Stimulated activated naive CD4-positive, alpha-beta T cell (primary cell): ENCODE data around the gene PRDX5.

Experiments
- DNase-seq, 6 experiments: peaks; one replicate each; lab custom pipeline; 2025; lab: John Stamatoyannopoulos, UW

The PRDX5 gene

DNA sequence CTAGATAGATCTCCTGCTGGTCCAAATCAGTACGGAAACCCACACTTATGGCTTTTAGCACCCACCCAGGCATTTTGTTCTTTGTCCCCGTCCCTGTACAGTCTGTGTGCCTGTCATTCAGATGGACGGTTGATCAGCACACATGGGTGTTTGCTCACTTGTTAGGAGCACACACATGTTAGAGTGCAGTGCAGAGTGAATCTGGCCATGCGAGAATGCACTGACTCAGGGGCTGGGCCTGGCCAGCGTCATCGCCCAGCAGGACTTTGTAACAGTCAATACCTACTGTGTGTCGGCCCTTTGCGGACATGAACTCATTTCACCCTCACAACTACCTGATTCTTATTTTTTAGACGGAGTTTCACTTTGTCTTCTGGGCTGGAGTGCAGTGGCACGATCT lies 44.4 kb downstream of the PRDX5 start:
- DNase-seq: no peak

DNA sequence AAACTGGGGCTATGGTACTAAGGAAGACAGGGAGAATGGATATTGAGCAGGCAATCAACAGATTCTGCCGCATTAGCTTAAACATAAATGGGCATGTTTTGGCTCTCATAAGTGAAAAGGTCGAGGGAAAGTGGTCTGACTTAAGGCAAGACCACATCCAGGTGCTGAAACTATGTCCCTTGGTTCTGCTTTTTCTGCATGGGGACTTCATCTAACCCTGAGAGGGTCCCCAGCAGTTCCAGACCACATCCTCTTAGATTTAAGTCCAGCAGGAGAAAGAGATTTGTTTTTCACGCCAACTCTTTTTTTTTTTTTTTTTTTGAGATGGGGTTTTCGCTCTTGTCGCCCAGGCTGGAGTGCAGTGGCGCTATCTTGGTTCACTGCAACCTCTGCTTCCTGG lies 46.5 kb downstream of the PRDX5 start:
- no peak for DNase-seq

DNA sequence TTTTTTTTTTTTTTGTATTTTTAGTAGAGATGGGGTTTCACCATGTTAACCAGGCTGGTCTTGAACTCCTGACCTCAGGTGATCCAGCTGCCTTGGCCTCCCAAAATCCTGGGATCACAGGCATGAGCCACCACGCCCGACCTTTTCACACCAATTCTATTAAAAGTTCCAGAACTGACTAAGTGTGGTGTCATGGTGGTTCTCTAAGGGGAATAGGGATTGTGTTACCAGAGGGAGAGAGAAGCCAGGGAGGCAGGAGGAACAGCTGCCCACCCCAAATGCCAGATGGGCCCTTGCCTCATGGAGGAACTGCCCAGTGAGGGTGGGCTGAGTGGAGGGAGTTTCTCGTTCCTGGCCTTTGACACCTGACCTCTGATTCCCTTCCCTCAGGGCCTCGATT lies 47.0 kb downstream of the PRDX5 start:
- DNase-seq: no peak

DNA sequence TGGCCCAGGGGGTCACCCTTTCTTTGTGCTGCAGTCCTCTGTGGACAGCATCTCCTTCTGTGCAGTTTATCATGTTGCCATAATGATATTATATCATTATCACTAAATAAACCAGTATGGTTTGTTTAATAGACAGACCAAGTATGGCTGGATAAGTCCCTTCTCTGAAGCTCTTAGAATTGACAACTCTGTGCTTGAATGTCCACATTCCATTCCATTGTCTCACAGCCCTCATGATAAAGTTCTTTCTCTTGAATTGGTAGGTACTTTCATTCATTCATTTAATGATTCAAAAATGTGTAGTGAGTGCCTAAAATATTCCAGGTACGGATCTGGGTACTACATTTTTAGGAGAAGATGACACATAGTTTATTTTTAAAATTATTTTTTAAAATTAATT lies 48.8 kb downstream of the PRDX5 start:
- no peak for DNase-seq

DNA sequence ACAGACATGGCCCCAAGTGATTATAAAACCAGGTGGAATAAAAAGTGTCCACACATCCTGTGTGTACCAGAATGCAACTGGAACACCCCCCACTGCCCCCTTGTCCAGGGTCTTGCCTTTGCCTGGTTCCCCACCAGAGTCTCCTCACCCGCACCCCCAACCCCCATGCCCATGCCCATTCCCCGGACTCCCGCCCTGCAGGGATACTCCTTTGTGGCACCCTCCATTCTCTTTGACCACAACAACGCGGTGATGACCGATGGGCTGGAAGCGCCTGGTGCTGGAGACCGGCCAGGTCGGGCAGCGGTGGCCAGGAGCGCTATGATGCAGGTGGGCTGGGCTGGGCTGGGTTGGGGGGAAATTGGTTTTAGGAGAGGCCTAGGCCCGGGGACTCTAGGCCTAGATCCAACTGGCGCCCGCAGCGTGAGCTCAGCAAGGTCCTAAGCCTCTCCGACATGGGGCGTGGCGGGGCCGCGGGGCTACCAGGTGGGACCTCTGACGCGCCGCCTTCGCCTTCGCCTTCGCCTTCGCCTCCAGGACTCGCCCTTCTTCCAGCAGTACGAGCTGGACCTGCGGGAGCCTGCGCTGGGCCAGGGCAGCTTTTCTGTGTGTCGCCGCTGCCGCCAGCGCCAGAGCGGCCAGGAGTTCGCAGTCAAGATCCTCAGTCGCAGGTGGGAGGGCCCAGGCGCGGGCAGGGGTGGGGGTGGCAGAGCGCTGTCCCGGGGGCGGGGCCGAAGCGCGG lies 50.2 kb downstream of the PRDX5 start:
- no peak for DNase-seq

DNA sequence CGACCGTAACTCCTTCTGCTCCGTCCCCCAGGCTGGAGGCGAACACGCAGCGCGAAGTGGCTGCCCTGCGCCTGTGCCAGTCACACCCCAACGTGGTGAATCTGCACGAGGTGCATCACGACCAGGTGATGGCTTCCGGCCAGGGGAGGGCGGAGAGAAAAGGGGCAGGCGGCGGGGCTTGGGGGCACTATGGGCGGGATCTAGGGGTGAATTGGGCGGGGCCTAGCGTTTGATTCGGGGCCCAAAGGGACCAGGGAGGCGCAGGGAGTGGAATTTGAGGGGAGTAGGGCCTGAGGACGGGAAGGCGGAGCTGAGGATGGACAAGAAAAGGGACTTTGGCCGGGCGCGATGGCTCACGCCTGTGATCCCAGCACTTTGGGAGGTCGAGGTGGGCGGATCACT lies 50.8 kb downstream of the PRDX5 start:
- DNase-seq: no peak

DNA sequence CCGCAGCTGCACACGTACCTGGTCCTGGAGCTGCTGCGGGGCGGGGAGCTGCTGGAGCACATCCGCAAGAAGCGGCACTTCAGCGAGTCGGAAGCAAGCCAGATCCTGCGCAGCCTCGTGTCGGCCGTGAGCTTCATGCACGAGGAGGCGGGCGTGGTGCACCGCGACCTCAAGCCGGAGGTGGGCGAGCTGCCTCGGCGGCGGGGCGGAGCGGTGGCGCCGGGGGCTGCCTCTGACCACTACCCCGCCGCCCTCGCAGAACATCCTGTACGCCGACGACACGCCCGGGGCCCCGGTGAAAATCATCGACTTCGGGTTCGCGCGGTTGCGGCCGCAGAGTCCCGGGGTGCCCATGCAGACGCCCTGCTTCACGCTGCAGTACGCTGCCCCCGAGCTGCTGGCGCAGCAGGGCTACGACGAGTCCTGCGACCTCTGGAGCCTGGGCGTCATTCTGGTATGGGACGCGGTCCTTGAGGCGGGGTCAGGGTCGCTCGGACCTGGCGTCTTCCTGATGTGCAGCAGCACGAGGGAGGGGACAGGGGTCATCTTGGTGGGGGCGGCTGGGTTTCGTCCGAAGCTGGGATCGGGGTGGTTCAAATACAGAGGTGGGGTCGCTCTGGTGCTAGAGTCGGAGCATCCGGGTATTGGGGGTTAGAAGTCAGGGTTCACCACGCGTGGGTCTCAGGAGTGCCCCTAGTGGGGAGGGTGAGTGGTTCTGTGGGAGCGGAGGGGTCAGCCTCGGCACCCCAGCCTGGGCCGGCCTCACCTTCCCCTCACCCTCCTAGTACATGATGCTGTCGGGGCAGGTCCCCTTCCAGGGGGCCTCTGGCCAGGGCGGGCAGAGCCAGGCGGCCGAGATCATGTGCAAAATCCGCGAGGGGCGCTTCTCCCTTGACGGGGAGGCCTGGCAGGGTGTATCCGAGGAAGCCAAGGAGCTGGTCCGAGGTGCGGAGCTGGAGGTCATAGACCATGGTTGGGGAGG lies 51.8 kb downstream of the PRDX5 start:
- no peak for DNase-seq

DNA sequence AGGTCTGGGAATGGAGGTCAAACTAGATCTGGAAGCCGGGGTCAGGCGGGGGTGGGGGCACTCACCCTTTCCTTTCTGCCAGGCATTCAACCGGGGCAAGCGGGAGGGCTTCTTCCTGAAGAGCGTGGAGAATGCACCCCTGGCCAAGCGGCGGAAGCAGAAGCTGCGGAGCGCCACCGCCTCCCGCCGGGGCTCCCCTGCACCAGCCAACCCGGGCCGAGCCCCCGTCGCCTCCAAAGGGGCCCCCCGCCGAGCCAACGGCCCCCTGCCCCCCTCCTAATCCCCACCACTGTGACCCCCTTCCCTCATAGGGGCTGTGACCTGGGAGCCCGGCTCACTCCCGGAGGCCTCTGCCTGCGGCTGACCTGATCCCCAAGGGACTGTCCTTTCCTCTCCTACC lies 53.3 kb downstream of the PRDX5 start:
- DNase-seq: no peak
